ENCODE measurements around the gene VTI1A. TPM values are rescaled to one million over a fixed set of nuclear protein-coding genes. Genes with fewer than 3 reads are reported as not detected.

The VTI1A gene
- total and polyA plus RNA-seq, 2 of the 13 experiments (the other 11 are each of a cell fraction or from before 2014, with no cell fraction given), result 11.7 to 32.7 TPM

DNA sequence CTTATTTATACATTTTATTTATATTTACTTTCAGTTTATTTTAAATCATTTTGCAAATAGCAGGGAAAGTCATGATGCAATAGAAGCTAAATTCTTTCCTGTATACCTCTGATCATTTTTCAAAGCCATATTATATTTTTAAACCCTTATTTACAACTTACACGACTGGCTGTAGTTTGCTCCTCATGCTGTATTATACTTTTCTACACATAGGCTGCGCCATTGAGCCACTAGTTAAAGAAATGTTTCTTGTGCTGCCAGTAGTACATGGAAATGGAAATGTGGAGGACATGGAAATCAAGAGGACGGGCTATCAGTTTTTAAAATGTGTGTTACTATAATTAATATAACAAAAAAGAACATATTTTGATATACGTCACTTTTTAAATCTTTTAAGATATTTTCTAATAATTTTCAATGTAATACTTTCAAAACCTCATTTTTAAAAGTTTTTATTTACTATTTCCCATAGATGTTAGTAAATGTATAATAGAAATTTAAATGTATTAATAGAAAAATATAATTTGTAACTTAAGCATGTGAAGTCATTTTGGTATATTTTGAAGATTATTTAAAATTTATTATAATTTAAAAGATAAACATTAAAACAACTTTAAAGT is 118.5 kb downstream of the VTI1A start (continued):
- TF ChIP-seq NR1H2 (CRISPR knock-in tag; IDR thresholded peaks at IDR 0.05; ENCODE audit: borderline replicate concordance, low read depth) (no peak), SMC3 (IDR thresholded peaks at IDR 0.05; ENCODE audit: low read length) (peak; percentile 84), CBFB (CRISPR knock-in tag; IDR thresholded peaks at IDR 0.05) (no peak), HMG20A (CRISPR knock-in tag; IDR thresholded peaks at IDR 0.05; ENCODE audit: borderline replicate concordance) (peak; percentile 18; the same call in 1 of the 2 replicates), ATF1 (CRISPR knock-in tag; IDR thresholded peaks at IDR 0.05) (no peak), FOXK1 (CRISPR knock-in tag; IDR thresholded peaks at IDR 0.05; ENCODE audit: borderline replicate concordance, low read depth) (peak; percentile 60; the same call in 1 of the 2 replicates), HOXA3 (CRISPR knock-in tag; IDR thresholded peaks at IDR 0.05) (no peak), NFIC (IDR thresholded peaks at IDR 0.05; ENCODE audit: low read length) (no peak; the same call in 1 of the 2 replicates), RFX1 (IDR thresholded peaks at IDR 0.05) (no peak), THAP11 (CRISPR knock-in tag; IDR thresholded peaks at IDR 0.05) (peak; percentile 40; the same call in 1 of the 2 replicates), ZNF792 (CRISPR knock-in tag; IDR thresholded peaks at IDR 0.05) (no peak), IRX3 (CRISPR knock-in tag; IDR thresholded peaks at IDR 0.05; ENCODE audit: borderline replicate concordance, low read depth) (no peak), NPAS2 (CRISPR knock-in tag; IDR thresholded peaks at IDR 0.05; ENCODE audit: borderline replicate concordance) (no peak), ZBTB21 (CRISPR knock-in tag; IDR thresholded peaks at IDR 0.05) (no peak), IRF2 (CRISPR knock-in tag; IDR thresholded peaks at IDR 0.05) (peak; percentile 30; the same call in 1 of the 2 replicates), ZNF496 (CRISPR knock-in tag; IDR thresholded peaks at IDR 0.05; ENCODE audit: insufficient replicate concordance) (no peak), ZNF431 (CRISPR knock-in tag; IDR thresholded peaks at IDR 0.05; ENCODE audit: borderline replicate concordance, low read depth) (no peak), ZFP90 (CRISPR knock-in tag; IDR thresholded peaks at IDR 0.05; ENCODE audit: borderline replicate concordance) (no peak), ZNF17 (CRISPR knock-in tag; IDR thresholded peaks at IDR 0.05) (no peak), FOXA3 (CRISPR knock-in tag; IDR thresholded peaks at IDR 0.05) (peak; percentile 69), ZNF263 (CRISPR knock-in tag; IDR thresholded peaks at IDR 0.05) (no peak)
- TF ChIP-seq, protein P1, sequence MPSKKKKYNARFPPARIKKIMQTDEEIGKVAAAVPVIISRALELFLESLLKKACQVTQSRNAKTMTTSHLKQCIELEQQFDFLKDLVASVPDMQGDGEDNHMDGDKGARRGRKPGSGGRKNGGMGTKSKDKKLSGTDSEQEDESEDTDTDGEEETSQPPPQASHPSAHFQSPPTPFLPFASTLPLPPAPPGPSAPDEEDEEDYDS (CRISPR knock-in tag; IDR thresholded peaks at IDR 0.05), result 0 out of 2 replicates have a peak, but pooled peaks have one; percentile 38
- TF ChIP-seq, protein P2, sequence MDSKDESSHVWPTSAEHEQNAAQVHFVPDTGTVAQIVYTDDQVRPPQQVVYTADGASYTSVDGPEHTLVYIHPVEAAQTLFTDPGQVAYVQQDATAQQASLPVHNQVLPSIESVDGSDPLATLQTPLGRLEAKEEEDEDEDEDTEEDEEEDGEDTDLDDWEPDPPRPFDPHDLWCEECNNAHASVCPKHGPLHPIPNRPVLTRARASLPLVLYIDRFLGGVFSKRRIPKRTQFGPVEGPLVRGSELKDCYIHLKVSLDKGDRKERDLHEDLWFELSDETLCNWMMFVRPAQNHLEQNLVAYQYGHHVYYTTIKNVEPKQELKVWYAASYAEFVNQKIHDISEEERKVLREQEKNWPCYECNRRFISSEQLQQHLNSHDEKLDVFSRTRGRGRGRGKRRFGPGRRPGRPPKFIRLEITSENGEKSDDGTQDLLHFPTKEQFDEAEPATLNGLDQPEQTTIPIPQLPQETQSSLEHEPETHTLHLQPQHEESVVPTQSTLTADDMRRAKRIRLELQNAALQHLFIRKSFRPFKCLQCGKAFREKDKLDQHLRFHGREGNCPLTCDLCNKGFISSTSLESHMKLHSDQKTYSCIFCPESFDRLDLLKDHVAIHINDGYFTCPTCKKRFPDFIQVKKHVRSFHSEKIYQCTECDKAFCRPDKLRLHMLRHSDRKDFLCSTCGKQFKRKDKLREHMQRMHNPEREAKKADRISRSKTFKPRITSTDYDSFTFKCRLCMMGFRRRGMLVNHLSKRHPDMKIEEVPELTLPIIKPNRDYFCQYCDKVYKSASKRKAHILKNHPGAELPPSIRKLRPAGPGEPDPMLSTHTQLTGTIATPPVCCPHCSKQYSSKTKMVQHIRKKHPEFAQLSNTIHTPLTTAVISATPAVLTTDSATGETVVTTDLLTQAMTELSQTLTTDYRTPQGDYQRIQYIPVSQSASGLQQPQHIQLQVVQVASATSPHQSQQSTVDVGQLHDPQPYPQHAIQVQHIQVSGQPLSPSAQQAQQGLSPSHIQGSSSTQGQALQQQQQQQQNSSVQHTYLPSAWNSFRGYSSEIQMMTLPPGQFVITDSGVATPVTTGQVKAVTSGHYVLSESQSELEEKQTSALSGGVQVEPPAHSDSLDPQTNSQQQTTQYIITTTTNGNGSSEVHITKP (CRISPR knock-in tag; IDR thresholded peaks at IDR 0.05; ENCODE audit: low read depth), result no peak
- TF ChIP-seq, protein P3, sequence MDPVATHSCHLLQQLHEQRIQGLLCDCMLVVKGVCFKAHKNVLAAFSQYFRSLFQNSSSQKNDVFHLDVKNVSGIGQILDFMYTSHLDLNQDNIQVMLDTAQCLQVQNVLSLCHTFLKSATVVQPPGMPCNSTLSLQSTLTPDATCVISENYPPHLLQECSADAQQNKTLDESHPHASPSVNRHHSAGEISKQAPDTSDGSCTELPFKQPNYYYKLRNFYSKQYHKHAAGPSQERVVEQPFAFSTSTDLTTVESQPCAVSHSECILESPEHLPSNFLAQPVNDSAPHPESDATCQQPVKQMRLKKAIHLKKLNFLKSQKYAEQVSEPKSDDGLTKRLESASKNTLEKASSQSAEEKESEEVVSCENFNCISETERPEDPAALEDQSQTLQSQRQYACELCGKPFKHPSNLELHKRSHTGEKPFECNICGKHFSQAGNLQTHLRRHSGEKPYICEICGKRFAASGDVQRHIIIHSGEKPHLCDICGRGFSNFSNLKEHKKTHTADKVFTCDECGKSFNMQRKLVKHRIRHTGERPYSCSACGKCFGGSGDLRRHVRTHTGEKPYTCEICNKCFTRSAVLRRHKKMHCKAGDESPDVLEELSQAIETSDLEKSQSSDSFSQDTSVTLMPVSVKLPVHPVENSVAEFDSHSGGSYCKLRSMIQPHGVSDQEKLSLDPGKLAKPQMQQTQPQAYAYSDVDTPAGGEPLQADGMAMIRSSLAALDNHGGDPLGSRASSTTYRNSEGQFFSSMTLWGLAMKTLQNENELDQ (CRISPR knock-in tag; IDR thresholded peaks at IDR 0.05; ENCODE audit: borderline replicate concordance), result no peak
- TF ChIP-seq, protein P4, sequence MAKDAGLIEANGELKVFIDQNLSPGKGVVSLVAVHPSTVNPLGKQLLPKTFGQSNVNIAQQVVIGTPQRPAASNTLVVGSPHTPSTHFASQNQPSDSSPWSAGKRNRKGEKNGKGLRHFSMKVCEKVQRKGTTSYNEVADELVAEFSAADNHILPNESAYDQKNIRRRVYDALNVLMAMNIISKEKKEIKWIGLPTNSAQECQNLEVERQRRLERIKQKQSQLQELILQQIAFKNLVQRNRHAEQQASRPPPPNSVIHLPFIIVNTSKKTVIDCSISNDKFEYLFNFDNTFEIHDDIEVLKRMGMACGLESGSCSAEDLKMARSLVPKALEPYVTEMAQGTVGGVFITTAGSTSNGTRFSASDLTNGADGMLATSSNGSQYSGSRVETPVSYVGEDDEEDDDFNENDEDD (CRISPR knock-in tag; IDR thresholded peaks at IDR 0.05; ENCODE audit: borderline replicate concordance), result no peak

Data from HepG2 (cell line).